ENCODE data around the gene AFDN. TPM values are rescaled to one million over a fixed set of nuclear protein-coding genes. Genes with fewer than 3 reads are reported as not detected.
"Not testable (repeated sequence)": the region's sequence is repeated elsewhere in the genome, so short reads cannot be mapped to it uniquely, and the experiment has no call there.

The AFDN gene
- total RNA-seq, 1 experiment from 2014 or later: 47.6 TPM

DNA sequence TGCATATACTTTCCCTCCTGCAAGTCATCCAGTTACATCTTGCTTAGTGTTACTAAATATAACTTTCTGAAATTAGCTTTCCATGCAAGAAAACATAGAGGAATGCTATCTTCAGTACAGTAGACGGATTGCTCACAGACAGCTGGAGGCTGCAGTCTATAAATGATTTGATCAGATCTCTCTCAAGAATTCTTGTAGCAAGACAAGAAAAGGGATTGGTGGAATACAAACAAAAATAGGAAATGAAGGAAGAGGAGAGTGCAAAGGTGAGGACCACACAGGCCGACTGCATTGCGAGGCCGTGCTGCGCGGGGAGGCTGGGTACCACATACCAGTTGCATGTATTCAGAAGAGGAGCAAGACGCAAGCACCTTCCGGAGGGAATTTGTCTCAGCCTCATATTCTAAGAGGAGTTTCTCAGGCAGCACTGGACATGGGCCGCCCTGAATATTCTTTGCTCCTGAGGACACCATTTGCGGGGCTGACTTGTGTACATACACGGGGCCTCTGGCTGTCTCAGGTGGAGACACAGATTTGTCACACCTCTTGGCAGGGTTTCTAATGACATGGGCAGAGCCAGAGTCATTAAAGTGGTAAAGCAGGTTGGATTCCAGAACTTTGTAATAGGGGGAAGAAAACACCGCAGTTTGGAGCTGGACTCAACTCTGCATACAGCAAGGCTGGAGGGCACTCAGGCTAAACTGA, 148.1 kb downstream of the AFDN start:
- DNase-seq (ENCODE audit: low read depth): no peak

DNA sequence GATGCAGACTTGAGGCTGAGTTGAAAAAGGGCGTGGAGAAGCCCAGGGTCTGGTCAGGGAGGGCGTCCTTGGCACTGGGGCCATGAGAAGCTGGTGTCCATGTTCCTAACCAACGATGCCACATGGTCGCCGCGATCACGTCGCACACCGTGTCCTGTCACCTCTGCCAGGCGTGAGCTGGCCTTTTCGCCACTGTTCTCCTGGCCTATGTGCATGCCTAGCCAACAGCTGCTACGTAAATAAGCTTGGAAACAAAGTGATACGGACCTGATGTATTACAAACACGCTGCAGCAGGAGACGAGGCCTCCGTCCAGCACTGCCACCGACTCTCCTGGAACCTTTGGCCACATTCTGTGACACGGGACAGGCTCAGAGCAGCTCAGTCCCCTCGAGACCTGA, 148.7 kb downstream of the AFDN start:
- DNase-seq (ENCODE audit: low read depth): no peak

DNA sequence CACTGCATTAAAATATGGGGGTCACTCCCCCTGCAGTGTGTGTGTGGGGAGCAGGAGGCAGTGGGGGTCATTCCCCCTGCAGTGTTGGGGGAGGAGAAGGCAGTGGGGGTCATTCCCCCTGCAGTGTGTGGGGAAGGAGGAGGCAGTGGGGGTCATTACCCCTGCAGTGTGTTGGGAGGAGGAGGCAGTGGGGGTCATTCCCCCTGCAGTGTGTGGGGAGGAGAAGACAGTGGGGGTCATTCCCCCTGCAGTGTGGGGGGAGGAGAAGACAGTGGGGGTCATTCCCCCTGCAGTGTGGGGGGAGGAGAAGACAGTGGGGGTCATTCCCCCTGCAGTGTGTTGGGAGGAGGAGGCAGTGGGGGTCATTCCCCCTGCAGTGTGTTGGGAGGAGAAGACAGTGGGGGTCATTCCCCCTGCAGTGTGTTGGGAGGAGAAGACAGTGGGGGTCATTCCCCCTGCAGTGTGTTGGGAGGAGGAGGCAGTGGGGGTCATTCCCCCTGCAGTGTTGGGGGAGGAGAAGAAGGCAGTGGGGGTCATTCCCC, 149.5 kb downstream of the AFDN start:
- DNase-seq (ENCODE audit: low read depth): not testable (repeated sequence)

DNA sequence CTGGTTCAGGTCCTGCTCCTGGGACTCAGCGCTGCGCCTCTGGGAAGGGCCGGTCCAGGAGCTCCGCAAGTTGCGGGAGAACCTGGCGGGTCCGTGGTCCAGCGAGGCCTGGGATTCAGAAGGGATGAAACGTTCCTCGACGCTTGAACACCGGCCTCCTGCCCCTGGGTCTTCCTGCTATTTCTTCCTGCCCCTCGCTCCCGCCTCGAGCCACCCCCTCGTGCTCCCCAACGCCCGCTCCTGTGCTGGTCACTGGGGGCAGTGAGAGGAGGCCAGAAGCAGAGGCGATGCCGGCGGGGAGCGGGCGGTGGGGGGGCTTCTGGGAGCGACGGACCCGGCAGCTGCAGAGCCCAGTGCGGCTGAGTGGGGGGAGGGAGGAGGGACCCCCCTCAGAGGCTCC, 150.0 kb downstream of the AFDN start:
- DNase-seq (ENCODE audit: low read depth): no peak

DNA sequence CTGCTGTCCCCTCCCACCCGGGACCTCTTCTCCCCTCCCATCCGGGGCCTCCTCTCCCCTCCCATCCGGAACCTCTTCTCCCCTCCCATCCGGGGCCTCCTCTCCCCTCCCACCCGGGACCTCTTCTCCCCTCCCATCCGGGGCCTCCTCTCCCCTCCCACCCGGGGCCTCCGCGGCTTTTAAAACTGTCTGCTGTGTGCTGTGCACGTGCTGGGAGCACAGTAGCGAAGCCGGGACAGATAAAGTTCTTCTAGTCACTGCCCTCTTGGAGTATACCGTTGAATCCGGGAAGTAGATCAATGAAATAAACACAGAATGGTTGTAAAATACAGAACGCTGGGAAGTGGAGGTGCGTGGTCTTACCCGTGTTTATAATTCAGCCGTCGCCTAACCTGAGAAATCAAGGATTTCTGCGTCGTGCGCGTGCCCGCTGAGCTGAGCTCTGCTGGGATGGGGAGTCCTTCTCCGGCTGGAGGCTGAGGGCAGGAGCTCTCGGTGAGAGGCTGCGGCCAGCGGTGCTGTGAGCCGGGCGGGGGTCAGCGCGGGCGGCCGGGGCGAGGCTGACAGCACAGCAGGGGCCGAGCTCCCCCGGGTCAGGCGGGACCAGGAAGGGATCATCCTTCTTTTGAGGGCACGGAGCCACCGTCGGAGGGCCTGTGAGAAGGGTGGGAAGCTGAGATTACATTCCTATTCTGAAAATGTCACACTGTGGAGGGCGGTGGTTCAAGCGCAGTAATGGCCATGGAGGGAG, 151.2 kb downstream of the AFDN start:
- DNase-seq (ENCODE audit: low read depth): no peak

DNA sequence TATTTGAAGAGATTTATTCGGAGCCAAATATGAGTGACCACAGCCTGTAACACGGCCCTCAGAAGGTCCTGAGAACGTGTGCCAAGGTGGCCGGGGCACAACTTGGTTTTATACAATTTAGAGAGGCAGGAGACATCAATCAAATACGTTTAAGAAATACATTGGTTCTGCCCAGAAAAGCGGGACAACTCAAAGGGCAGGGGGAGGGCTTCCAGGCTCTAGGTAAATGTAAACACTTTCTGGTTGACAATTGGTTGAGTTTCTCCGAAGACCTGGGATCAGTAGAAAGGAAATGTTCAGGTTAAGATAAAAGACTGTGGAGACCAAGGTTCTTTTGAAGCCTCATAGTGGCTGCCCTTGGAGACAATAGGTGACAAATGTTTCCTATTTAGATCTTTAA, 151.9 kb downstream of the AFDN start:
- DNase-seq (ENCODE audit: low read depth): no peak

DNA sequence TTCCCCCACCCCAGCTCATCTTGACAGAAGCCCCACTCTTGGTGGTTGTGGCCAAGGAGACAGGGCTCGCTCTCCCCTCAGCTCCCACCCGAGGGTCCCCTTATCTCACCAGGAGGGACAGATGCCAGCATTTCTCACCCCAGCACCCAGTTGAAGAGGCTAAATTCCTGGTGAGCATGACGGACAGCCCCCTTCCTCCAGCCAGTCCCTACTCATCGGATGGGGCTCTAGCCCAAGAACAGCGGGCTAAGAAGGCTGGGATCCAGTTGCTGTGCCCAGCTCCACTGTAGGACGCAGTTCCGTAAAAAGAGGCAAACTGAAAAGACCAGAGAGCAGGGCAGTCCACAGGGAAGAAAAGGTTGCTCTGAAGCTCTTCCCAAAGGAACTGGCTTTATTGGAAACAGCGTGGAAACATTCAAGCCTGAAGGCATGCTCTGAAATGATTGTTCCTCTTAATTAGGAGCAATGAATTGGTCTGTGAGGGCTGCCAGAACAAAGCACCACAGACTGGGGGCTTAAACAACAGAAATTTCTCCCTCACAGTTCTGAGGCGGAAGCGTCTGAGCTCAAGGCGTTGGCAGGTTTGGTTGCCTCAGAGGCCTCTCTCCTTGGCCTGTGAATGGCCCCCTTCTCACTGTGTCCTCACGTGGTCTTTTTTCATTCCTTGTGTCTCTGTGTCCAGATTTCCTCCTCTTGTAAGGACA, 152.9 kb downstream of the AFDN start:
- DNase-seq (ENCODE audit: low read depth): no peak

DNA sequence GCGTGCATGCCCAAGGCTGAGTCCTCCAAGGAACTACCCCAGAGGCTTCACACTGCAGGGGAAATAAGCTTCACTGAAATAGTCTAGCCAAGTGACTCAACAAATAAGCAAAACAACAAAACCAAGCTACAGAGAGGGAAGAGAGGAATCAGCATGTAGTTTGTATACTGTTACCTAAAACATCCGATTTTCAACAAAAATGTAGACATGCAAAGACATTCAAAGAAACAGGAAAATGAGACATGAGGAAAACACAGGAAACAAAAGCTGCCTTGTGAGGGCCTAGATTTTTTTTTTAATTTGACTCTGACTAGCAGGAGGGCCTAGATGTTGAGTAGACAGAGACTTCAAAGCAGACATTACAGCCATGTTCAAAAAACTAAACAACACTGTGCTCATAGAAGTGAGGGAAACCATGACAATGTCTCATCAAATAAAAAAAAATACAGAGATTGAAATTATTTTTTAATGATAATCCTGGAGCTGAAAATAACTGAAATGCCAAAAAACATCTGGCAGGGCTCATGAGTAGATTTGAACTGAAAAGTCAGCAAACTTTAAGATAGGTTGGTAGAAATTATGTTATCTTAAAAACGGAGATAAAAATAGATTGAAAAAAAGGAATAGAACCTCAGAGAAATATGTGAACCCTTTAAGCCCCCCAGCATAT, 154.3 kb downstream of the AFDN start:
- peak; percentile 6 for DNase-seq (ENCODE audit: low read depth)

DNA sequence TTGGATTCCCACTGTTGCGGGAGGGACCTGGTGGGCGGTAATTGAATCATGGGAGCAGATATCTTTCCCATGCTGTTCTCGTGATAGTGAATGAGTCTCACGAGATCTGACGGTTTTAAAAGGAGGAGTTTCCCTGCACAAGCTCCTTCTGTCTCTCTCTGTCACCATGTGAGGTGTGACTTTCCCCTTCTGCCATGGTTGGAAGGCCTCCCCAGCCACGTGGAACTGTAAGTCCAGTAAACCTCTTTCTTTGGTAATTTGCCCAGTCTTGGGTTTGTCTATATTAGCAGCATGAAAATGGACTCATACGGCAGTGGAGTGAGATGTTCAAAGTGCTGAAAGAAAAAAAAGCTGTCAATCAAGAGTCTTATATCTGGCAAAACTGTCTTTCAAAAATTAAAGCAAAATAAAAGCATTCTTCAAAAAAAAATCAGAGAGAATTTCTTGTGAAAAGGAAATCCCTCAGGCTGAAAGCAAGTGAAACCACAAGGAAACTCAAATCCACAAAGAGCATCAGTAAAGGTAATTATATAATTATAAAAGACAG, 155.3 kb downstream of the AFDN start:
- no peak for DNase-seq (ENCODE audit: low read depth)

DNA sequence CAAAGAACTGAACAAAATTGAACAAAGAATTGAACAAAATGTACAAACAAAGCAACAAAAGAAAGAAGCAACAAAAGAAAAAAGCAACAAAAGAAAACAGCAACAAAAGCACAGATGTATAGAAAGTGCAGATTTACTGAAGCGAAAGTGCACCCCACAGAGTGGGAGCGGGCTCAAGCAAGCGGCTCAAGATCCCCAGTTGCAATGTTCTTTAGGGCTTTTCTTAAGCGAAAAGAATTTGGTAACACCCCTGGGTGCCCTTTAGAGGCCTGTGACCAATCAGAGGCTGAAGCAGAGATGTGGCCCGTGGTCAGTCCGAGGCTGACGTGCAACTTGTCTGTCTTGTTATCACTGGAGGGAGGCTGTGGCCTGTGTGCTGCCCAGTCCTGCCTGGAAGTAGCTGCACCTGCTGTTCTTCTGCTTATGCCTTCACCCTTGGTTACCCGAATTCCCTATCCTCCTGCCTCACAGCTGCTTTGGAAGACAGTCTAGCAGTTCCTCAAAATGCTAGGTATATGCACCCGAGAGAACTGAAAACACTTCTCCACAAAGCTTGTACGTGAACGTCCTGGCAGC, 157.5 kb downstream of the AFDN start:
- DNase-seq (ENCODE audit: low read depth): no peak

DNA sequence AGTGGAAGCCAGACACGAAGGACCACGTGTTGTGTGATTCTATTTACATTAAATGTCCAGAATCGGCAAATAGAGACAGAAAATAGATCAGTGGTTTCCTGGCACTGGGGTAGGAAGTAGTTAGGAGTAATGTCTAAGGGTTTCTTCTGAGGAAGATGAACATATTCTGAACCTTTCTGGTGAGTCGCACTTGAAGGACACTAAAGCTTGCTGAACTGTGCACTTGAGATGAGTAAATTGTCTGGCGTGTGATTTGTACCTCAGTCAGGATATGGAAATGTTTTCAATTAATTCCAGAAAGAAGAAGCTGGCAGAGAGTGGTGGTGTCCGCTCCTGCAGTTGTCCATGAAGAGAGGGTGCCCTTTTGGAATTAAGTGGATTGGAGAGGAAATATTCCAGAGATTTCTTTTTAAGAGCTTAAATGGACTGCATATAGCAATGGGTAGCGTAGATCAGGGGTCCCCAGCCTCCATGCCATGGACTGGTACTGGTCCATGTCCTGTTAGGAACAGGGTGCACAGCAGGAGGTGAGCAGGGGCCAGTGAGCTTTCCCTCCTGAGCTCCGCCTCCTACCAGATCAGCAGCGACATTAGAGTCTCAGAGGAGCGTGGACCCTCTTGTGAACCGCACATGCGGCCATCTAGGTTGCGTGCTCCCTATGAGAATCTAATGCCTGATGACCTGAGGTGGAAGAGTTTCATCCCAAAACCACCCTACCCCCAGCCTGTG, 158.3 kb downstream of the AFDN start:
- DNase-seq (ENCODE audit: low read depth): no peak

DNA sequence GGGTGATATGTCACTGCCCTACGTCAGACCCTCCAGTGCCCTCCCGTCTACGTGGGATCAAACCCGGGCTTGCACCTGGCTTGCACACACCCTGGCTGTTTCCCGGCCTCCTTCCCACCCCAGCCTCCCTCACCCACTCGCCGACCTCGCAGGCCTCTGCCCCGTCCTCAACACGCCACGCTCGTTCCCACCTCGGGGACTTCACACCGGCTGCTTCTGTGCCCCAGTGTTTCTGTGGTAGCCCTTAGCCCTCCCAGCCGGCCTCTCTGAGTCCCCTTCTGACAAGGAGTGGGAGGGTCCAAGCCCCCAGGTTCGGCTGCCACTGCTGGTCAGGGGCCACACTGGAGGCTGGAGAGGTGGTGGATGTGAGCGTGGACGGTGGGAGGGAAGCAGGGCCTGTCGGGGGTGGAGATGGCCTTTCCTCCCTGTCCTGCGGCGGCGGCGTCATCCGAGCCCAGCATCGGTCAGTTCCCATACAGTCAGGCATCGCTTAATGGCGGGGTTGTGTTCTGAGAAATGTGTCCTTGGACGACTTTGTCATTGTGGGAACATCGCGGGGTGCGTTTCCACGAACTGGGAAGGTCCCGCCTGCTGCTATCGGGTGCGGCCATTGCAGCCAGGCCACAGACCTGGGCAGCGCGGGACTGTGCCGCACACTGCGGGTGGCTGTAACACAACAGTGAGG, 159.3 kb downstream of the AFDN start:
- DNase-seq (ENCODE audit: low read depth): no peak

DNA sequence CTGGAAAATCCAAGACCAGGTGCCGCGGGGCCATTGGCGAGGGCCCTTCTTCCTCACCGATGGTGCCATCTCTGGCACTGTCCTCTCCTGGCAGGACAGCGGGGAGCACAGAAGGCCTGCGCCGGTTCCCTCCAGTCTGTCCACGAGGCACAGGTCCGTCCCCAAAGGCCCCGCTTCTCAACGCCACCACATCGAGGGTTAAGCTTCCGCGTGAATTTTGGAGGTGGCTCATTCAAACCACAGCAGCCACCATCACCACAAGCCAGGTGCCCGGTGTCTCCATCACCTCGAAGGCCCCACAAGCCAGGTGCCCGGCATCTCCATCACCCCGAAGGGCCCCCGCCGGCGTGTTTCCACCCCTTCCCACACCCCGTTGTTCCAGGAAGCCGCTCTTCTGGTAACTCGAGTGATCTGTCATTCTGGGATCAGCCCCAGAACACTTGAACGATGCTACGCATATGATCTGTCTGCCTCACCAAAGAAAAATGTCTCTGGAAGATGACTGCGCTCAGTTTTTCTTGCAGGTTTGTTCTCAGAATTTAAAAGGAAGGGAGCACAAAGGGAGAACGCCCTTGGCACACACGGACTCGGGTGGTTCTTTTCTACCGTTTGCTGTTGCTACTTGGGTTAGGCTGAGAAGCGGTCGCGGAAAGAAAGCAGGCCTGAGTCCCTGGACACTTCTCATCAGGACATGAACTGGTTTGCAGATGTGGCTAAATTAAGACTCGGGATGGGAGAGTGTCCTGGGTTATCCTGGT, 160.9 kb downstream of the AFDN start:
- no peak for DNase-seq (ENCODE audit: low read depth)

DNA sequence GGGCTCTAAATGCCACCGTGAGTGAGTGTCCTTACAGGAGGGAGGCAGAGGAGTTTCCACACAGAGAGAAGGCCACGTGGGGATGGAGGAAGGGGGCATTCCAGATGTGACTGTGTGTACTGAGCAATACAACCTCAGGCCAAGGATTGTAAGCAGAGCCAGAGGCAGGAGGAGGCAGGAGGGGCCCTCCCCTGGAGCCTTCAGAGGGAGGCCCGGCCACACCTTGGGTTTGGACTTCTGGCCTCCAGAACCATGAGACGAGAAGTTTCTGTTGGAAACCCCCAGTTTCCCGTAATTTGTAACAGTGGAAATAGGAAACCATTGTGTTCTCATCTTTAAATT, 161.4 kb downstream of the AFDN start:
- no peak for DNase-seq (ENCODE audit: low read depth)

DNA sequence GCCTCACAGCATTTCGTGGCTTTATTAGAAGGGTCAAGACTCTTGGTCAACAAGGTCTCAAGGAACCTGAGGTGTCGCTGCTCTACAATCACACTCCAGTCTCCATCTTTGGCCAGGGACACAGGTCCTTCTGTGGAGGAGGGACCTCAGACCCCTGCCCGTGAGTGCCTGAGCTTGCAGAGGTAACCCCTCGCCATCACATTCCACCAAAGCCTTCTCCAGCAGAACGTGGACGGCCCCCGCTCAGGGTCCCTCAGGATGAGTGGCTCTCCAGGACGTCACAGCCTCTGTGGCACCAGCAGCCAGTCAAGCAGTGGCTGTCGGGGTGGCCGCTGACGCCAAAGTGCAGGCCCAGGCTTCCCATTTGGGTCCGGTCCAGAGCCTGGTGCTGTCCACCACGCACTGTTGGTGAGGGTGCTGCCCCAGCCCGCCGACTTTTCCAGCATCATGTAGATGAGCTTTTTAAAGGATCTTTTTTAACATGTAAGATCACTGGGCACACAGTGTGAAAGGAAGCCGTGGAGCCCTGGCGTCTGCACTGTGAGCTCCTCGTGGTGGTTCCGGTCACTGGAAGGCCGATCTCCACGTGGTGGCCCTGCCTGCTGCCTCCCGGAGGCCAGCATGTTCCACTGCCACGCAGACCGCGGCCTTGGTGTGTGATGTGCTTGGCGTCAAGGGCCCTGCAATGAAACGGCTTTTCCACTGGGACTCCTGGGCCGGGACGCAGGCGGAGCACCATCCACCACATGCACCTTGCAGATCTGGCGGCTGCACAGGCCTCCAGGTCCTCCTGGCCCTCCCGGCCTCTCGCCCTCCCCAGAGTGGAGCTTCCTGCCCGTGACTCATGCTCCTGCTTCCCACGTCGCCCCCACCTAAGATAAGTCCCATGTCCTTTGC, 162.5 kb downstream of the AFDN start:
- no peak for DNase-seq (ENCODE audit: low read depth)

DNA sequence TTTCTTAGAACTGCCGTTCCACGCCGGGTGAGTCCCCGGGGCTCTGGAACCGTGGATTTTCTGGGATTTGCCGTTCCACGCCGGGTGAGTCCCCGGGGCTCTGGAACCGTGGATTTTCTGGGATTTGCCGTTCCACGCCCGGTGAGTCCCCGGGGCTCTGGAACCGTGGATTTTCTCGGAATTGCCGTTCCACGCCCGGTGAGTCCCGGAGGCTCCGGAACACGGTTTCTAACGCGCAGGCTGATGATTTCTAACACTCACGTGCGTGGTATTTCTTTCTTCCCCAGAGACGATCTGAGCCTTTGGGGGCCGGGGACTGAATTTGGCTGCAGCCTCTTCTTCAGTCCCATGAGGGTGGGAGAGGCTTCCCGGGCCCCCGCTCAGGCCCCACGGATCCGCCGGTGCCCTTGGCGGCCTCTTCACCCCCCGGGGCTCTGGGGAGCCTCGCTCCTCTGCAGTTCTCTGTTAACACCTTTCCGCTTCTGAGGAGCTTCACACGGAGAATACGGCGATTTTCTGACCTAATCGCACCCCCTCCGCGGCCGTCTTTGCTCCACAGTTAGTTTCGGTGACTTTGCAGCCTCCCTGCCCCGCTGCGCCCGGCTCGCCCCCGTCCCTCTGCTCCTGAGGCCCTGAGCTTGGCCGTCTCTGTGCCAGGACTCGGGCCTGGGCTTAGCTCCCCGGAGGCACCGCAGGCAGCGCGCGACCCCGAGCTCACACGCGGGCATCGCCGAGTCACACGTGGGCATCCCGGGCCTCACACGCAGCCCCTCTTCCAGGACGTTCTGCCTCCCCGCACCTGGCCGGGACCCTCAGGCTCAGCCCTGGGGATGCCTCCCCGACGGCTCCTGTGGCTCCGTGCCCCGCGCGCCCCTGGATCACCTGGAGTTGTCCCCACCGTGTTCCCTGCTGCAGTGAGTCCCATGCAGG, 163.6 kb downstream of the AFDN start:
- no peak for DNase-seq (ENCODE audit: low read depth)

DNA sequence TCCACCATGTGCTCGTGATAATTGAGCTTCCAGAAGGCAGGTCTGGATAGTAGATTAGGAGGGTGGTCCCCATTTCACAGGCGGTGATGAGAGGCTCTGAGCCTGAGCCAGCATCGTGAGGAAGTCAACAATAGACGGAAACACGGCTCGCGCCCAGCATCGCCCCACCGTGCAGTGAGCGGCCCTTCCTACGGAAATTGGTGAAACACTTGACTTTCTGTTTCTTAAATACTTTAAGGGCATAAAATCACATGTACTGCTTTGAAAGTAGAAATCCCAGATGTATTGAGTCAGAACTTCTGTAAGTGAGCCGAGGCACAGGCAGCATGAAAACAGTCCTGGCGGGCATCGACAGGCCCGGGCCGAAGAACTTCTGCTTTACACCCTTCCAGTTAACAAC, 166.5 kb downstream of the AFDN start:
- no peak for DNase-seq (ENCODE audit: low read depth)

Measured in HT1080 (cell line).